A549 treated with CORT108297 at 1 μM for 4 hours (cell line): Measurements from ENCODE around the gene STUB1. TPM values are rescaled to one million over a fixed set of nuclear protein-coding genes. Genes with fewer than 3 reads are reported as not detected.

ENCODE experiments used
- total RNA-seq: library from RNA; stranded (reverse); fragments of 200-300 nt; extraction: Qiagen RNA extraction; gene quantifications from 5 replicates; pipeline ENCODE4 v1.2.3, GENCODE V29; 2022

Gene STUB1
- total RNA-seq, 1 experiment from 2014 or later: 121 TPM

Other genes with a start within 250 kb of the STUB1 start
- gene CAPN15, start 152.7 kb upstream of the STUB1 start, total RNA-seq: 43.1 to 85.3 TPM (median 79.8 TPM) in 5 replicates
- 0.11 to 0.21 TPM (median 0.16 TPM) in 5 replicates for gene PRR35, start 120.0 kb upstream of the STUB1 start, total RNA-seq
- gene NHLRC4, start 113.4 kb upstream of the STUB1 start, total RNA-seq: 0.18 to 0.31 TPM (median 0.23 TPM) in 5 replicates
- gene PIGQ, start 110.4 kb upstream of the STUB1 start, total RNA-seq: 29.7 to 46.5 TPM (median 42.0 TPM) in 5 replicates
- 13.6 to 21.0 TPM (median 19.8 TPM) in 5 replicates for gene RAB40C, start 90.3 kb upstream of the STUB1 start, total RNA-seq
- gene WFIKKN1, start 49.4 kb upstream of the STUB1 start, total RNA-seq: 0.10 to 0.22 TPM (median 0.17 TPM) in 5 replicates
- 80.2 to 152 TPM (median 145 TPM) in 5 replicates for gene METTL26, start 44.1 kb upstream of the STUB1 start, total RNA-seq
- 18.9 to 46.8 TPM (median 43.8 TPM) in 5 replicates for gene MCRIP2, start 38.6 kb upstream of the STUB1 start, total RNA-seq
- 15.6 to 33.0 TPM (median 31.9 TPM) in 5 replicates for gene WDR90, start 31.0 kb upstream of the STUB1 start, total RNA-seq
- 60.9 to 107 TPM (median 100 TPM) in 5 replicates for gene RHOT2, start 12.3 kb upstream of the STUB1 start, total RNA-seq
- gene RHBDL1, start 4.7 kb upstream of the STUB1 start, total RNA-seq: 0.35 to 2.0 TPM (median 1.6 TPM) in 5 replicates
- 59.4 to 85.3 TPM (median 82.4 TPM) in 5 replicates for gene JMJD8, start 3.9 kb downstream of the STUB1 start, total RNA-seq
- gene WDR24, start 10.0 kb downstream of the STUB1 start, total RNA-seq: 4.4 to 6.5 TPM (median 6.0 TPM) in 5 replicates
- gene FBXL16, start 25.4 kb downstream of the STUB1 start, total RNA-seq: 2.7 to 5.7 TPM (median 5.3 TPM) in 5 replicates
- gene METRN, start 34.7 kb downstream of the STUB1 start, total RNA-seq: 68.1 to 229 TPM (median 214 TPM) in 5 replicates
- gene ANTKMT, start 40.7 kb downstream of the STUB1 start, total RNA-seq: 27.8 to 63.8 TPM (median 62.1 TPM) in 5 replicates
- 3.5 to 7.1 TPM (median 6.3 TPM) in 5 replicates for gene CCDC78, start 46.0 kb downstream of the STUB1 start, total RNA-seq
- 13.9 to 21.0 TPM (median 20.3 TPM) in 5 replicates for gene HAGHL, start 46.7 kb downstream of the STUB1 start, total RNA-seq
- gene CIAO3, start 60.6 kb downstream of the STUB1 start, total RNA-seq: 19.6 to 27.7 TPM (median 25.6 TPM) in 5 replicates
- gene MSLN, start 80.3 kb downstream of the STUB1 start, total RNA-seq: 2.1 to 3.7 TPM (median 2.5 TPM) in 5 replicates
- 33.6 to 55.9 TPM (median 53.5 TPM) in 5 replicates for gene RPUSD1, start 108.0 kb downstream of the STUB1 start, total RNA-seq
- 15.9 to 33.5 TPM (median 29.7 TPM) in 5 replicates for gene CHTF18, start 108.2 kb downstream of the STUB1 start, total RNA-seq
- gene GNG13, start 120.3 kb downstream of the STUB1 start, total RNA-seq: not detected in 5 replicates